Islet of Langerhans (tissue), 1 donor: ENCODE measurements around the gene BEST3.

Experiments used
- FAIRE-seq: peaks from one replicate; lab custom pipeline; 2011; peaks lifted over from hg19 to GRCh38; lab: Jason Lieb, UNC

BEST3 gene

DNA sequence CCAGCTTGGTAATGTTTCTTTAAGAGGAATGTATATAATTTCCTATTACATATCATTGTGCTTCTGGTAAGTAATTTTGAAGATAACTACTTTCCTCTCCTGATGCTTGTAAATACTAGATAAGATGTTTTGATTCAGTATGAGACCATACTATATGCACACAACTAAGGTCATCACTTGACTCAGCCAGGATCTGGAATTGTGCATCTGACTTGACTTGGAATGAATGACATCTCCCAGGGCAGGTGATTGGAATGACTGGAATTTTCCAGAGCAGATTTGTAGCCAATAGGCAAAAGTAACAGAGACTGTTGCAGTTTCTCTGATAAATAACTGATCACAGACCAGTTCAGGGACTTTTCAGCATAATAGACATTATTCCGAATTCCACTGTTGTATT lies 11.1 kb downstream of the BEST3 start:
- no peak for FAIRE-seq

DNA sequence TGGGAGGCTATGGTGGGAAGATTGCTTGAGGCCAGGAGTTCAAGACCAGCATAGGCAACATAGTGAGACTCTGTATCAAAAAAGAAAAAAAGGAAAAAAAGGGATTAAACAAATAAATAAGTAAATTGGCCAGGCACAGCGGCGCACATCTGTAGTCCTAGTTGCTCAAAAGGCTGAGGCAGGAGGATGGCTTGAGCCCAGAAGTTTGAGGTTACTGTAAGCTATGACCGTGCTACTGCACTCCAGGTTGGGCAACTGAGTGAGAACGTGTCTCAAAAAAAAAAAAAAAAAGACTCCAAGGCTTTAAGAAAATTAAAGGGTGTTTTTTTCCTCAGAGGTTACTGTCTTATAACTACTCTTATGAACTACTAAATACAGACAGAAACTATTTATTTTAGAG lies 11.7 kb downstream of the BEST3 start:
- FAIRE-seq, result no peak

DNA sequence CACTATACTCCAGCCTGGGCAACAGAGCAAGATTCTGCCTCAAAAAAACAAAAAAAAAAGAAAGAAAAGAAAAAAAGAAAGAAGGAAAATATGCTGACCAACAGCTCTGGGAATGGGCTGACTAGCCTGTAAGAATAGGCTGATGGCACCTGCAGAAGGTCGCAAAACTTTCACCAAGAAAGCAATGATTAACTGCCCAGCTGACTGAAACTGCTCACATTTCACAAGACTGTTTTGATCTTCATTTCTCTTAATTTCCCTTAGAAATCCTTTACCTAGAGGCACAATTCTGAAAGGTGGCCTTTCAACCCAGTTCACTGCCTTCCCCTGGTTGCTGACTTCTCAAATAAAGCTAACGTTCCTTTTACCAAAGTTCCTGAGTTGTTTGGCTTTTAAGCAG lies 12.4 kb downstream of the BEST3 start:
- FAIRE-seq, result no peak

- no peak for FAIRE-seq
Observed at GRCh38 chr12:69685810-69686209, 13.3 kb downstream of the BEST3 start.

DNA sequence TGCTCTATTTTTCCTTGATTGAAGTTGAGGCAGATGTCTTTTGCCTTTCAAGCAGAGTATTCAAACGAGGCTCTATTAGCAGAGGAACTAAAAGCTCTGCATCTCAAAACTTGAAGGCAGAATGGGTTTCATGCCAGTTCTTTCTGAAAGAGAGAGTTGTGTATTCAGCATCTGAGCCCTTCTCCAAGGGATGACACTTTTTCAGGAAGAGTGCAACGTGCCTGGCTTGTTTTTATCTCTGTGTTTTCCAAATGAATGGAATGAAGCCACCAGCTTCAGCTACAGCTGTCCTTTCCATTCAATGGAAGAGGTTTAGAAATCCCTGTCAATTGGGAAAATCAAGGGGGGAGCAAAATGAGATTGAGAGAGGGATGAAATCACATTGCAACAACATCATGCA lies 14.6 kb downstream of the BEST3 start:
- no peak for FAIRE-seq

- no peak for FAIRE-seq
Observed at GRCh38 chr12:69682110-69682755, 16.9 kb downstream of the BEST3 start.

GRCh38 chr12:69679119-69679518 lies 20.0 kb downstream of the BEST3 start:
- no peak for FAIRE-seq

- no peak for FAIRE-seq
Observed at GRCh38 chr12:69676257-69677012, 22.7 kb downstream of the BEST3 start.

- no peak for FAIRE-seq
Observed at GRCh38 chr12:69672195-69672594, 26.9 kb downstream of the BEST3 start.

DNA sequence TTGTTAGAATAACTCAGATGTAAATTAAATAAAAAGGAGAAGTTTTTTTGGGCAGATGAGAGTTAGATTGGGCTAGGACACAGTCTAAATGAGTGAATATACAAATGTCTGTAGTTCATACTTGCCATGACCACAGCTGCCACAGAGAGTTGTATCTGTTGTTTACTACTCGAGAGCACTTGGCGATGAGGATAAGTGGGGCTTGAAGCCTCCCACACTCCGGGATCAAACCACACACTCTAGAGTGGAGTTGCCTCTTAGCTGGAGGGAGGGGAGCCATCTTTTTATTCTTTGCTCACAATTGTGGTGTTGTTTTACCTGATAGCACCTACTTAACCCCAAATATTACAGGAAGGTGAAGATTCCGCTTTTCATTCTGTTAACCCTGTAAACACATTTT lies 27.5 kb downstream of the BEST3 start:
- FAIRE-seq, result no peak

DNA sequence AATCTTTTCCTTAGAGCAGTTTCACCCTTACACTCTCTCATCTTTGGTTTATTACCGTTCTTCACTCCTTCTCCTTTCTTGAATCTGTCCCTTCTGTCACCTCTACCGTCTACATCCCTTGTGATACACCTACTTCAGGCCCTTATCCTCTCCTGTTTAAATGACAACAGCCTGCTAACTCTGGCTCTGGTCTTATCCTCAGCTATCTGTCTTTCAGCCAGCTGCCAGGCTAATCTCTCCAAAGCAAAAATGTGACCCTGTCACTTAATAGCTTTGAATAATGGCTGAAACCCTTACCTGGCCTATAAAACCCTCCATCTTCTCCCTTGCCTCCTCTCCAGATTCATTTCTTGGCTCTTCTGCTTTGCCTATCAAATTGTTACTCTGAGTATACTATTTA lies 32.3 kb downstream of the BEST3 start:
- FAIRE-seq, result no peak

GRCh38 chr12:69664930-69665377 lies 34.1 kb downstream of the BEST3 start:
- FAIRE-seq, result peak; percentile 65

DNA sequence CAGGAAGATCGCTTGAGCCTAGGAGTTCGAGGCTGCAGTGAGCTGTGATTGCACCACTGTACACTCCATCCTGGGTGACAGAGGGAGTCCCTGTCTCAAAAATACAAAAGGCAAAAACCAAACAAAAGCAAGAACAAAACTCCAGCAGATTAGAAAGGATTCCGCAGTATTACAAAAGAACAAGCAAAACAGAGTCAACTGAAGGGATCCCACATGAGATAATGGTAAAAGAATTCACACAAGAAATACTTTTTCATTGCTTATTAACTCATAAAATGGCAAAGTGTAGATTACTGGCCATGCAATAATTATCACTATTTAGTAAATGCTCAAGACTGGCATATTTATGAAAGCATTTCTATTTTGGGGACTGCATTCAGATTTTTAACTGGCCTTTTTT lies 35.4 kb downstream of the BEST3 start:
- FAIRE-seq, result no peak

DNA sequence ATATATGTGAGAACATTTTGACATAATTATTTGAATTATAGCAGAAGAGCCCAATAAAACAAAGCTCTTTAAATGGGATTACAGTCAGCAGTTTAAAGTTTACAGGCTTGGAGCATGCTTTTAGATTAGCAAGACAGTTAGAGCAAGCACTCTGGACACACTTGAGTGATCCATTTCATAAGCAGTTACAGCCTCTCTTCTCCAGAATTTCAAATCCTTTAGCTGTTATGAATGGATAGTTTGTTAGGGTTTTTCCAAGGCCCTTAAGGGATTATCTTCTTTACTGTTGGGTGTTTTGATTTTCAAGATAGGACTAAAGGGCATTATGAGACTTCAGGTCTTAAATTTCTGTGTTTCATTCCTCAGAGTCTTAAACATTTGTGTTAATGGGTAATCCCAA lies 36.3 kb downstream of the BEST3 start:
- FAIRE-seq, result no peak

DNA sequence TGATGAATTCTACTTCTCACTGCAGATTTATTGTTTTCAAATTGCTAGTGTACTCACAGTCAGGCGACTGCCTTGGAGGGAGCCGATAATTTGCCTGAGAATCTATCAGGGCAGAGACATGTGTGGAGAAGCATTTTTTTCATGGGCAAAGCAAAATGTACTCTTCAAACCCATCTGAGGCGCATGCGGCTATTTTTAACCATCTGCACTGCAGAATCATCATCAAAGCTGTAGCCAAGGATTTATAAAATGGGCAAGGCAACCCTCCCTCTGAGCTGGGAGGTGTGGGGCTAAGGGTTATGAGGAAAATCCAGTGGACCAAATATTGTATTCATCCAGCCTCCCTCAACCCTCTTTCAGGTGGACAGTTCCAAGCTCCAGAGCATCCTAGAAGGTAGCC lies 37.7 kb downstream of the BEST3 start:
- FAIRE-seq, result no peak

DNA sequence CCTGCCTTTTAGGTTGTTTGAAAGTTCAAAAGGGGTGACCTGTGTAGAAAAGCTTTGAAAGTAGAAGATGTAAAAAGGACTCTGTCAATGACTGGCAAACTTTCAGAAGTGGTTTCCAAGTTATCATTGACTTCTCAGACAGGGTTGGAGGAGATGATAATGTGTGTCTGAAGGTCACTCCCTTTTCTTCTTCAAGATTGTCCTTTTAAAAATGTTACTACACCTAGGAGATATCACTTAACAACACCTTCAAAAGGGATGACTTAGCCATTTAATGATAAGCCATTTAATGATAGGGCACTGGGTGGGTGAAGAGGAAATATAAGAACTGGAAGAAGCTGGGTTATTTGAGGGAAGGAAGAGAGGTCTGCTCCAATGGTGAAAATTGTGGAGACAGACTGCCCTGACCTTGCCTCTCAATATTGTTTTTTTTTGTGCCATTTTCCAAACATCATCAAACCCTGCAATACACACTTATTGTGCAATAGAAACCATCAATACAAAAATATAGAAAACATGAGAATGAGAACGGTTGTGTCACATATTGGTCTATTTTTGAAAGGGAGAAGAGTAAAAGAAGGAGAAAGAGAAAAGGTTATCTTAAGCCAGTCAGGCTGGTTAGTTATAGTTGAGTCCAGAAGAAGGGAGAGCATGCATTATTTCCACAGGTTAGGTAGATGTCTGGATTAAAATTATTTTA lies 38.8 kb downstream of the BEST3 start:
- no peak for FAIRE-seq

DNA sequence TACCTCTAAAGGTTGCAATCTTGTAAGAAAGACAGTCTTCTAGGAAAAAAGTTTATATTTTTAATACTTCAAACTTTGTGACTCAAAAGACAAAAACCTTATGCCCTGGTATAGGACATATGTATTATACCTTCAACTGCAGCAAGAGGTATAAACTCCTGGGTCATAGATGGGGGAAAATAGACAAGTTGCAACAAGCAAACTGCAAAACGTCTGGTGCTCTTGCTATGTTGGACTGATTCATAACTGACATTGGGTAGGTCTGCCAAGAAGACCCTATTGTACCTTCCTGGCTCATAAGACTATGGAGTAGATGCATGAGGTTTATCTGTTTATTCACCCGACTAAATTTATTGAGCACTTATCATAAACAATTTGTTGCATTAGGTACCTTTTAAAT lies 40.9 kb downstream of the BEST3 start:
- no peak for FAIRE-seq

DNA sequence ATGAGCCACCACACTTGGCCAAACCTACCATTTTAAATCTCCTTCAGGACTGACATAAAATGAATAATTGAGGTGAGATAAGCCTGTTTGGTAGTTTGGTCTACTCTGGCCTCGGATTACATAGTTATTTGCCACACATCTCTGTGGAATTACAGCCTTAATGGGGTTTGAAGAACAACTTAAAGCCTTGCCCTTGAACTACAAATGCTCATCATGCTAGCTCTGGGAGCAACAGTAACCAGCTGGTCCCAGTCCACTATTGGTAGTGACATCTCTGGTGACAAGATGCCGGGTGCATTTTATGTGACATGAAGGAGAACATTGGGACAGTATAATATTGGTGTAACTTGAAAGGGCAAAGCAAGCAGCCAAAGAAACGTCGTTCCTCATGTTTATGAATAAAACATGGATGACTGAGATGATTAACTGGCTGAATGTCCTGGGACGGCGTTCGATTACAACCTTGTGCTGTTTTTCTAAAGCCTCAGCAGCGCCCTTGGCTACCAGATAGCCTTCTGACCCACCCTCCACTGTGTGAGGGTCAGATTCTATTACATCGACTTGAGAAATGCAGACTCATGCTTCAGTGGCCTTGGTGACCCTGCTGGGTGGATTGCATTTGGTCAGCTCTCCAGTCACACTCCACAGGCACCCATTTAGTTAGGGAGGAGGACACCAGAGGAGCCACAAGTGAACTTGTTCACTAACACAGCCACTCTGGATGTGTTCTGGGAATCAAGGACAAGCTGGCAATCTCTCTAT lies 41.5 kb downstream of the BEST3 start:
- no peak for FAIRE-seq

DNA sequence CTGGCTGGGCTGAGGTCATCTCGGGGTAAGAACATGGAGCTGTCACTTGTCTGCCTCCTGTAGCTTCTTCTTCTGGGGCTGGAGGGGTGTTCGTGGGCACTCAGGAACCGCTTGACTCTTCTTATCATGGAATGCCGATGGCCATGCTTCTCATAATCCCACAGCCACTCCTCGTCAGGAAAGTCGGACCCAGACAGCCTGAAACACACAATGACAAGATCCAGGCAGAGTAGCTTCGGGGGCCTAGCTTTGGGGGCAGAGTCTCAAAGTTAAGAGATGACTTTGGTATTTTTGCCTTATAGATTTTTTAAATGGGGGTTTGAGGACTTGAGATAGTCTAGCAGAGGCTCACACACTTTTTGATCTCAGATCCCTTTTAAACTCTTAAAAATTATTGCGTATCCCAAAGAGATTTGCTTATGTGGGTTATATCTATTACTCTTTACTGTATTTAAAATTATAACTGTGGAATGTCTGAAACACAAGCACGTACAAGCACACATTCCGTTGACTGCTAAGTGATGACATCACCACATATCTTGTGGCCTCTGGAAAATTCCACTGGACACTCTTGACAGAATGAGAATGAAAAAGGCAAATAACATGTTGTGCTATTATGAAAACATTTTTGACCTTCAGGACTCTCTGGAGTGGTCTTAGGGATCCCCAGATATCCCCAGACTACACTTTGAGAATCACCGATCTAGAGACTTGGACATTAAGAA lies 43.3 kb downstream of the BEST3 start:
- FAIRE-seq, result no peak

DNA sequence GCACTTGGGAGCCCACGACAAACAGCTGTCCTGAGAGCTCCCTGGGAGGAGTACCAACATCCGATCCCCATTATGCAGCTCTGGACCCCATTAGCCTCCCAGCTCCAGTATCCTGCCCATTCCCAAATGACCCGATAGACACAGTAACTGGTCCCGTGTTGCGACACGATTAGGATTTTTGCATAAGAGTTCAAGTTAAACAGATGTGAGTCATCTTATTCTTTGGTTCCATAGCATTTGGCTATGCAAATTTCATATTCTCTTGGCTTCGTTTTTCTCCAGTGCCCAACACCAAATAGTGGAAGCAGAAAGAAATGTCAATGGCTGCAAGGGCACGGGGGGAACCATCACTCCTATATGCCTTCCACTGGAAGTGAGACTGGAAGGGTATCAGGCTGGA lies 45.4 kb downstream of the BEST3 start:
- no peak for FAIRE-seq

GRCh38 chr12:69651922-69652321 lies 47.2 kb downstream of the BEST3 start:
- no peak for FAIRE-seq

- FAIRE-seq, result no peak
Observed at GRCh38 chr12:69649529-69649928, 49.6 kb downstream of the BEST3 start.
